GM12864 (cell line): ENCODE measurements around the gene MYLK.

Source experiments
- DNase-seq: peaks from one replicate; pipeline ENCODE4 v3.0.0-alpha.2; 2011; ENCODE audit warnings: low read depth
- H3K4me3 ChIP-seq: 2 replicates; pipeline ENCODE4 v1.5.1; 2011; ENCODE audit warnings: mild to moderate bottlenecking, low read depth, low read length, control low read depth
- CTCF ChIP-seq: IDR thresholded peaks from 2 replicates; pipeline ENCODE4 v1.5.1; 2011; ENCODE audit warnings: low read depth, mild to moderate bottlenecking, moderate library complexity, low read length, control low read depth, inconsistent platforms; ENCODE audit errors: missing control alignments

MYLK gene

GRCh38 chr3:123785602-123786001 is 98.5 kb downstream of the MYLK start:
- DNase-seq = no peak
- no peak for TF ChIP-seq CTCF
- H3K4me3 ChIP-seq = no peak overlapping the region

GRCh38 chr3:123783811-123784210 is 100.3 kb downstream of the MYLK start:
- H3K4me3 ChIP-seq = no peak overlapping the region
- no peak for DNase-seq
- TF ChIP-seq CTCF = no peak

GRCh38 chr3:123783050-123783689 is 101.0 kb downstream of the MYLK start:
- H3K4me3 ChIP-seq = no peak overlapping the region
- no peak for DNase-seq
- no peak for TF ChIP-seq CTCF

GRCh38 chr3:123782488-123782887 is 101.6 kb downstream of the MYLK start:
- DNase-seq = no peak
- no peak for TF ChIP-seq CTCF
- no peak overlapping the region for H3K4me3 ChIP-seq

- TF ChIP-seq CTCF = no peak
- no peak overlapping the region for H3K4me3 ChIP-seq
- DNase-seq = no peak
Measured at GRCh38 chr3:123781571-123782275, 102.4 kb downstream of the MYLK start.

- DNase-seq = no peak
- TF ChIP-seq CTCF = no peak
- no peak overlapping the region for H3K4me3 ChIP-seq
Measured at GRCh38 chr3:123781138-123781537, 103.0 kb downstream of the MYLK start.

GRCh38 chr3:123780656-123781055 is 103.5 kb downstream of the MYLK start:
- no peak for TF ChIP-seq CTCF

More at GRCh38 chr3:123780656-123781055, 103.5 kb downstream of the MYLK start:
- H3K4me3 ChIP-seq = no peak overlapping the region
- no peak for DNase-seq
